ENCODE data around the gene GPRIN3. TPM values are rescaled to one million over a fixed set of nuclear protein-coding genes. Genes with fewer than 3 reads are reported as not detected.

The GPRIN3 gene
- total and polyA plus RNA-seq, 10 of the 15 experiments (the other 5 are each of a cell fraction or from before 2014, with no cell fraction given), result under 0.01 to 0.05 (median 0.01) TPM; not detected in 6

DNA sequence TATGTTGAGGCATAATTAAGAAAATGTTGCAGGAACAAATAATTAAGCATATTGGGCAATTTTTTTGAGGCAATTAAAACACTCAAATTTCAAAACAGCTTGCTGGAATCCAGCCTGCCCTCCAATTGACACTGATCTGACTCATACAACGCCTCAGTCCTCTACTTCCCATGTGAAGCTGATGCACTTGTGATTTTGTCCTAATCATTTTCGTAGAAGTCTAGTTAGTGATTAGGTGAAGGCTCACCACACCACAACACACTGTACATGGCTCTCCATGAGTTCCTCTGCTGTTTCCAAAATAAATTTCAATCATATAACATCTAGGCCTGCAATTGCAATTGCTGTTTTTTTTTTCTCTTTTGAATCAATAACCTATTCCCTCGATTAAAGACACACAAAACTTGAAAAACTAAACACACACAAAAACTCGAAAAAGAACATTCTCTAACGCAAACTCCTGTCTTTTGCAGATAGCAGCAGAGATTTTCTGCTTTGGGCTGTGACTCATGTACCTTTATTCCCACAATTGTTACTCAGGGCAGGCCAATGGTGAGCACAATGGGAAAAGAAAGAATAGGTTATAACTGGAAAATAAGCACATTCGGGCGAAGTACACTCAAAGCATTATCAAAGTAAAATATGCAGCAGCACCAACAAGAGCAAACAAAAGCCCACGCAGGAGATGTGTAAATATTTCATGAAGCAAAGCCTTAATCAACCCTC lies 1.7 kb downstream of the GPRIN3 start:
- Histone ChIP-seq H3K27ac (ENCODE audit: control insufficient read depth, insufficient read depth) (no peak overlapping the region), H3K9ac (ENCODE audit: control insufficient read depth, insufficient read depth, low read length) (no peak overlapping the region), H3K9me3 (replicated peaks; ENCODE audit: control insufficient read depth, insufficient read depth, low read length) (no peaks in the 10 kb centered on the region), H3K27me3 (replicated peaks in 1 of 2; ENCODE audit: control insufficient read depth in 2 of 2, insufficient read depth in 2 of 2, low read length in 1 of 2) (peaks cover 11% of the 10 kb centered on the region in 2 experiments), H4K20me1 (ENCODE audit: control insufficient read depth, insufficient read depth) (no peaks in the 10 kb centered on the region), H3K4me1 (ENCODE audit: control insufficient read depth, insufficient read depth, low read length) (no peaks in the 10 kb centered on the region), H3K4me3 (no peak overlapping the region), H3K79me2 (ENCODE audit: control insufficient read depth, insufficient read depth, low read length) (no peaks in the 10 kb centered on the region), H3K4me2 (ENCODE audit: control insufficient read depth, insufficient read depth) (no peak overlapping the region), H3K36me3 (ENCODE audit: control insufficient read depth in 2 of 2, insufficient read depth in 2 of 2, low read length in 1 of 2) (no peaks in the 10 kb centered on the region), H2AFZ (ENCODE audit: control insufficient read depth, low read depth, low read length) (no peak overlapping the region)
- POLR2A ChIA-PET, result no interaction called here
- TF ChIP-seq RAD51 (IDR thresholded peaks at IDR 0.05) (no peak), FOXK2 (IDR thresholded peaks at IDR 0.05) (no peak), IKZF2 (IDR thresholded peaks at IDR 0.05) (no peak), SIN3A (IDR thresholded peaks at IDR 0.05; ENCODE audit: low read depth, low read length) (no peak), SREBF1 (IDR thresholded peaks at IDR 0.05; ENCODE audit: low read length) (no peak)
- TF ChIP-seq, protein P1, sequence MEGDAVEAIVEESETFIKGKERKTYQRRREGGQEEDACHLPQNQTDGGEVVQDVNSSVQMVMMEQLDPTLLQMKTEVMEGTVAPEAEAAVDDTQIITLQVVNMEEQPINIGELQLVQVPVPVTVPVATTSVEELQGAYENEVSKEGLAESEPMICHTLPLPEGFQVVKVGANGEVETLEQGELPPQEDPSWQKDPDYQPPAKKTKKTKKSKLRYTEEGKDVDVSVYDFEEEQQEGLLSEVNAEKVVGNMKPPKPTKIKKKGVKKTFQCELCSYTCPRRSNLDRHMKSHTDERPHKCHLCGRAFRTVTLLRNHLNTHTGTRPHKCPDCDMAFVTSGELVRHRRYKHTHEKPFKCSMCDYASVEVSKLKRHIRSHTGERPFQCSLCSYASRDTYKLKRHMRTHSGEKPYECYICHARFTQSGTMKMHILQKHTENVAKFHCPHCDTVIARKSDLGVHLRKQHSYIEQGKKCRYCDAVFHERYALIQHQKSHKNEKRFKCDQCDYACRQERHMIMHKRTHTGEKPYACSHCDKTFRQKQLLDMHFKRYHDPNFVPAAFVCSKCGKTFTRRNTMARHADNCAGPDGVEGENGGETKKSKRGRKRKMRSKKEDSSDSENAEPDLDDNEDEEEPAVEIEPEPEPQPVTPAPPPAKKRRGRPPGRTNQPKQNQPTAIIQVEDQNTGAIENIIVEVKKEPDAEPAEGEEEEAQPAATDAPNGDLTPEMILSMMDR (IDR thresholded peaks at IDR 0.05 in 2 of 3, conservative IDR thresholded peaks at IDR 0.05 in 1 of 3; ENCODE audit: control insufficient read depth in 2 of 3, extremely low read depth in 1 of 3, insufficient read depth in 1 of 3, low read depth in 3 of 3, low read length in 3 of 3), result no peak
- TF ChIP-seq, protein P2, sequence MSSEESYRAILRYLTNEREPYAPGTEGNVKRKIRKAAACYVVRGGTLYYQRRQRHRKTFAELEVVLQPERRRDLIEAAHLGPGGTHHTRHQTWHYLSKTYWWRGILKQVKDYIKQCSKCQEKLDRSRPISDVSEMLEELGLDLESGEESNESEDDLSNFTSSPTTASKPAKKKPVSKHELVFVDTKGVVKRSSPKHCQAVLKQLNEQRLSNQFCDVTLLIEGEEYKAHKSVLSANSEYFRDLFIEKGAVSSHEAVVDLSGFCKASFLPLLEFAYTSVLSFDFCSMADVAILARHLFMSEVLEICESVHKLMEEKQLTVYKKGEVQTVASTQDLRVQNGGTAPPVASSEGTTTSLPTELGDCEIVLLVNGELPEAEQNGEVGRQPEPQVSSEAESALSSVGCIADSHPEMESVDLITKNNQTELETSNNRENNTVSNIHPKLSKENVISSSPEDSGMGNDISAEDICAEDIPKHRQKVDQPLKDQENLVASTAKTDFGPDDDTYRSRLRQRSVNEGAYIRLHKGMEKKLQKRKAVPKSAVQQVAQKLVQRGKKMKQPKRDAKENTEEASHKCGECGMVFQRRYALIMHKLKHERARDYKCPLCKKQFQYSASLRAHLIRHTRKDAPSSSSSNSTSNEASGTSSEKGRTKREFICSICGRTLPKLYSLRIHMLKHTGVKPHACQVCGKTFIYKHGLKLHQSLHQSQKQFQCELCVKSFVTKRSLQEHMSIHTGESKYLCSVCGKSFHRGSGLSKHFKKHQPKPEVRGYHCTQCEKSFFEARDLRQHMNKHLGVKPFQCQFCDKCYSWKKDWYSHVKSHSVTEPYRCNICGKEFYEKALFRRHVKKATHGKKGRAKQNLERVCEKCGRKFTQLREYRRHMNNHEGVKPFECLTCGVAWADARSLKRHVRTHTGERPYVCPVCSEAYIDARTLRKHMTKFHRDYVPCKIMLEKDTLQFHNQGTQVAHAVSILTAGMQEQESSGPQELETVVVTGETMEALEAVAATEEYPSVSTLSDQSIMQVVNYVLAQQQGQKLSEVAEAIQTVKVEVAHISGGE (CRISPR knock-in tag; IDR thresholded peaks at IDR 0.05), result no peak
- WGBS (ENCODE audit: insufficient coverage, insufficient replicate concordance, low lambda C conversion rate, missing lambda C conversion rate), result 44% methylated on average over 8 of the region's 8 CpGs
- SMC1A ChIA-PET (ENCODE audit: uncharacterized antibody, unreplicated experiment), result no interaction called here
- RAD21 ChIA-PET (ENCODE audit: unreplicated experiment), result no interaction called here
- no peak for ATAC-seq
- no peak for FAIRE-seq
- CTCF ChIA-PET, result no interaction called here
- no peak for DNase-seq (ENCODE audit: low read depth, low spot score)
- in situ Hi-C loops (cut with MboI) (no loop called here), intact Hi-C loops (cut with micrococcal nuclease; ENCODE audit: unreplicated experiment) (no loop called here)
- no TSS peak for BruUV-seq (replicated peaks)
